Panc1 (cell line): ENCODE results near the gene MAP9. TPM values are rescaled to one million over a fixed set of nuclear protein-coding genes. Genes with fewer than 3 reads are reported as not detected.
"Not testable (repeated sequence)": the region's sequence is repeated elsewhere in the genome, so short reads cannot be mapped to it uniquely, and the experiment has no call there.

Experiments
- ATAC-seq: fragments of 200-7000 bp; cut with Tn5 transposase; 2 replicates; pipeline ENCODE4 v1.9.1; 2020; ENCODE audit warnings: mild to moderate bottlenecking, moderate library complexity
- BruUV-seq: library from RNA; stranded (reverse); fragments of 400-500 nt; replicated peaks from 2 replicates; lab custom pipeline; 2021; lab: Mats Ljungman, UMichigan
- CTCF ChIA-PET: fragments of 300-600 bp; sonication (Branson Sonifier 250); formaldehyde crosslinking; loops from one replicate; lab custom pipeline; 2022; ENCODE audit warnings: antibody characterized with exemption; lab: Charles Lee
- POLR2A ChIA-PET: fragments of 300-600 bp; sonication (Branson Sonifier 250); formaldehyde crosslinking; loops from one replicate; lab custom pipeline; 2022; ENCODE audit warnings: antibody characterized with exemption; lab: Charles Lee
- DNase-seq: peaks from one replicate; pipeline ENCODE4 v3.0.0-alpha.2; 2010; ENCODE audit warnings: low read depth, low spot score
- H3K27ac ChIP-seq: 2 replicates; pipeline ENCODE4 v1.5.1; 2011; ENCODE audit warnings: mild to moderate bottlenecking, low read length, inconsistent platforms
- H3K27me3 ChIP-seq: fragments of 200-500 bp; sonication (Bioruptor generic); 2 replicates; pipeline ENCODE4 v1.6.0; 2014; ENCODE audit warnings: low read length, inconsistent platforms; ENCODE audit not compliant: control insufficient read depth, insufficient read depth
- H3K36me3 ChIP-seq: fragments of 200-500 bp; sonication (Bioruptor generic); 2 replicates; pipeline ENCODE4 v1.5.1; 2014; ENCODE audit warnings: inconsistent platforms, mild to moderate bottlenecking, low read length, moderate library complexity; ENCODE audit not compliant: control insufficient read depth, insufficient read depth
- H3K4me1 ChIP-seq: 2 replicates; pipeline ENCODE4 v1.5.1; 2011; ENCODE audit warnings: inconsistent platforms, mild to moderate bottlenecking, low read length, moderate library complexity; ENCODE audit not compliant: control insufficient read depth, insufficient read depth
- H3K4me3 ChIP-seq, 2 experiments: 2 replicates each; pipeline ENCODE4 v1.5.1; 2011 to 2012; ENCODE audit warnings: low read depth in 2 of 2, low read length in 2 of 2, mild to moderate bottlenecking in 2 of 2, inconsistent platforms in 1 of 2, moderate library complexity in 1 of 2
- H3K9me3 ChIP-seq: fragments of 200-500 bp; sonication (Bioruptor generic); 2 replicates; pipeline ENCODE4 v1.5.1; 2014; ENCODE audit warnings: low read depth, mild to moderate bottlenecking, inconsistent platforms, low read length, moderate library complexity; ENCODE audit not compliant: control insufficient read depth, insufficient read depth
- POLR2AphosphoS5 ChIP-seq: IDR thresholded peaks from 2 replicates; pipeline ENCODE4 v1.6.1; 2012; ENCODE audit warnings: mild to moderate bottlenecking, low read depth, low read length, moderate library complexity
- SIN3A ChIP-seq: IDR thresholded peaks from 2 replicates; pipeline ENCODE4 v1.6.1; 2012; ENCODE audit warnings: low read depth, mild to moderate bottlenecking, low read length, moderate library complexity, borderline replicate concordance; ENCODE audit not compliant: insufficient read depth
- TCF7L2 ChIP-seq: IDR thresholded peaks from 2 replicates; pipeline ENCODE4 v1.6.1; 2011; ENCODE audit warnings: mild to moderate bottlenecking, low read depth, low read length, inconsistent platforms
- in situ Hi-C: cut with HindIII; loops from 2 replicates; pipeline ENCODE4 v1.10.0; 2016; ENCODE audit warnings: low sequenced_read_pairs, low pct_unique_long_range_greater_than_20kb
- intact Hi-C: fragments of 100-400 bp; cut with micrococcal nuclease; formaldehyde crosslinking; loops from one replicate; pipeline ENCODE4 v1.10.0; 2022; ENCODE audit not compliant: unreplicated experiment
- total RNA-seq: library from RNA; stranded (reverse); gene quantifications from one replicate; pipeline ENCODE4 v1.2.1, GENCODE V29; 2021; ENCODE audit not compliant: unreplicated experiment
- TF ChIP-seq, protein P1 (sequence below), 2 experiments: IDR thresholded peaks; 2 replicates each; pipeline ENCODE4 v1.6.1; 2011 to 2012; ENCODE audit warnings: low read depth in 2 of 2, control low read depth in 1 of 2, low read length in 1 of 2, mild to moderate bottlenecking in 1 of 2, moderate library complexity in 1 of 2; ENCODE audit not compliant: insufficient read depth in 1 of 2
- TF ChIP-seq, protein P2 (sequence below): fragments of 450-650 bp; IDR thresholded peaks from 2 replicates; pipeline ENCODE4 v1.5.1; 2017; ENCODE audit warnings: mild to moderate bottlenecking

Gene MAP9
- total RNA-seq, 1 experiment from 2014 or later: 9.8 TPM

DNA sequence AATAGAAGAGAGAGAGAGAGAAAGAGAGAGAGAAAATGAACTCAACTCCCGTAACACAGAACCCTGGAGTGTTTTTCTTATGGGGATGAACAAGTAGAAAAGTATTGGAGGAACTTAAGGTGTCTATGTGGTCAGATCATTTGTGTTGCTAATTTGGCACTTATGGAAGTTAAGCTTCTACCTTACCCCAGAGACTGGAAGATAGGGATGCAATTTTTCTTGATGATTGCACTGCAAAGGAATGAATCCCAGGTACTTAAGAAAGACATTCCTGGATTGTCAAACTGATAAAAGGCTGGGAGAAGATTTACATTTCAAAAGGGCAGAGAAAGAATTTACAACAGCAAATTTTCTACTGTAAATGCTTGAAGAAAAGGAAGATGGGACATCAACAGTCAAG, 57.2 kb downstream of the MAP9 start:
- no peaks in the 10 kb centered on the region for H3K36me3 ChIP-seq
- H3K9me3 ChIP-seq: no peaks in the 10 kb centered on the region
- no peaks in the 10 kb centered on the region for H3K27me3 ChIP-seq
- no peaks in the 10 kb centered on the region for H3K4me1 ChIP-seq
- in situ Hi-C loops: no loop called here
- ChIA-PET POLR2A (no interaction called here), CTCF (no interaction called here)
- no peak for ATAC-seq
- TF ChIP-seq, protein P1, sequence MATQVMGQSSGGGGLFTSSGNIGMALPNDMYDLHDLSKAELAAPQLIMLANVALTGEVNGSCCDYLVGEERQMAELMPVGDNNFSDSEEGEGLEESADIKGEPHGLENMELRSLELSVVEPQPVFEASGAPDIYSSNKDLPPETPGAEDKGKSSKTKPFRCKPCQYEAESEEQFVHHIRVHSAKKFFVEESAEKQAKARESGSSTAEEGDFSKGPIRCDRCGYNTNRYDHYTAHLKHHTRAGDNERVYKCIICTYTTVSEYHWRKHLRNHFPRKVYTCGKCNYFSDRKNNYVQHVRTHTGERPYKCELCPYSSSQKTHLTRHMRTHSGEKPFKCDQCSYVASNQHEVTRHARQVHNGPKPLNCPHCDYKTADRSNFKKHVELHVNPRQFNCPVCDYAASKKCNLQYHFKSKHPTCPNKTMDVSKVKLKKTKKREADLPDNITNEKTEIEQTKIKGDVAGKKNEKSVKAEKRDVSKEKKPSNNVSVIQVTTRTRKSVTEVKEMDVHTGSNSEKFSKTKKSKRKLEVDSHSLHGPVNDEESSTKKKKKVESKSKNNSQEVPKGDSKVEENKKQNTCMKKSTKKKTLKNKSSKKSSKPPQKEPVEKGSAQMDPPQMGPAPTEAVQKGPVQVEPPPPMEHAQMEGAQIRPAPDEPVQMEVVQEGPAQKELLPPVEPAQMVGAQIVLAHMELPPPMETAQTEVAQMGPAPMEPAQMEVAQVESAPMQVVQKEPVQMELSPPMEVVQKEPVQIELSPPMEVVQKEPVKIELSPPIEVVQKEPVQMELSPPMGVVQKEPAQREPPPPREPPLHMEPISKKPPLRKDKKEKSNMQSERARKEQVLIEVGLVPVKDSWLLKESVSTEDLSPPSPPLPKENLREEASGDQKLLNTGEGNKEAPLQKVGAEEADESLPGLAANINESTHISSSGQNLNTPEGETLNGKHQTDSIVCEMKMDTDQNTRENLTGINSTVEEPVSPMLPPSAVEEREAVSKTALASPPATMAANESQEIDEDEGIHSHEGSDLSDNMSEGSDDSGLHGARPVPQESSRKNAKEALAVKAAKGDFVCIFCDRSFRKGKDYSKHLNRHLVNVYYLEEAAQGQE (IDR thresholded peaks at IDR 0.05; ENCODE audit: insufficient read depth in 1 of 2, low read depth in 2 of 2, low read length in 1 of 2): no peak
- no peak overlapping the region for H3K27ac ChIP-seq
- H3K4me3 ChIP-seq: no peak overlapping the region
- no peak for DNase-seq
- BruUV-seq: no TSS peak
- intact Hi-C loops: no loop called here

DNA sequence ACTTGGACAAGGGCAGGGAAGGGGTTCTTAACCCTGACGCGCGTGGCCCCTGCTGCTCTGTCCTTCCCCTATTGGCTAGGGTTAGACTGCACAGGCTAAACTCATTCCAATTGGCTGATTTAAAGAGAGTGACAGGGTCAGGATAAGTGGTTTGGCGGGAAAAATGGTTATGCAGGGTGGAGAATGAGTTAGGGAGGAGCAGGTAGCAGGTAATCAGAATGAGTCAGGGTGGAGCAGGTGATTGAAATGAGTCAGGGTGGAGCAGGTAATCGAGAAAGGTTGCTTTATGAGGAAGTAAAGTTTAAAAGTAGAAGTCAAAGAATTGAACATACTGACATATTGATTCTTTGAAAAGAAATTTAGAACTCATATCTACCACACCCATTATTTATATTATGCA, 64.7 kb downstream of the MAP9 start:
- H3K27ac ChIP-seq, H3K27me3 ChIP-seq, CTCF ChIA-PET, intact Hi-C loops, H3K4me1 ChIP-seq, POLR2A ChIA-PET, H3K9me3 ChIP-seq, DNase-seq, H3K4me3 ChIP-seq, ATAC-seq, H3K36me3 ChIP-seq, BruUV-seq, in situ Hi-C loops: not testable (repeated sequence)

DNA sequence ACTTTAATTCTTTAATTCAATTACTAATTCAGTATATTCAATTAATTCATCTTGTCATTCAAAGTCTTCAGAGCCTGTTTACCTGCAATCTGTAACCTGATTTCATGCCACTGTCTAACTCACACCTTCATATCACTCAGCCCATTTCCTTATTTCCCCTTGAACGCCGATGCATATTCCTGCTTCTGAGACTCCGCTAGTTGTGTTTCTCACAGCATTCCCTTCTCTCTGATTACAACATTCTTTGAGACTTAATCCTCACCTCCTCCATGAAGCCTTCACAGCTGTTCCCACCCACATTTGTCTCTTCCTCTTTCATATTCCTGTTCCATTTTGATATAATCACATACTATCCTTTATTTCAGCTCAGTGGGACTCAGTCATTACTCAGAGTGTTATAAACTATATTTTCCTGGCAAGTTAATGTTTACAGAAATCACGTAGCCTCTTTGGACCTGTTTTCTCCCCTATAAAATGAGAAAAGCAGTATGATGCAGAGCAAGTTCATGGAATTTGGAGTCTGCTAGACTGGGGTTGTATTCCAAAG, 69.0 kb downstream of the MAP9 start:
- BruUV-seq: no TSS peak
- Histone ChIP-seq H3K4me1 (no peaks in the 10 kb centered on the region), H3K27ac (no peak overlapping the region), H3K4me3 (no peak overlapping the region), H3K9me3 (no peaks in the 10 kb centered on the region), H3K27me3 (no peaks in the 10 kb centered on the region), H3K36me3 (no peaks in the 10 kb centered on the region)
- intact Hi-C loops: no loop called here
- DNase-seq (no peak), ATAC-seq (no peak)
- POLR2A ChIA-PET: no interaction called here
- TF ChIP-seq, protein P1 (IDR thresholded peaks at IDR 0.05; ENCODE audit: insufficient read depth in 1 of 2, low read depth in 2 of 2, low read length in 1 of 2): no peak
- TF ChIP-seq POLR2AphosphoS5 (no peak), SIN3A (no peak), TCF7L2 (no peak)
- TF ChIP-seq, protein P2, sequence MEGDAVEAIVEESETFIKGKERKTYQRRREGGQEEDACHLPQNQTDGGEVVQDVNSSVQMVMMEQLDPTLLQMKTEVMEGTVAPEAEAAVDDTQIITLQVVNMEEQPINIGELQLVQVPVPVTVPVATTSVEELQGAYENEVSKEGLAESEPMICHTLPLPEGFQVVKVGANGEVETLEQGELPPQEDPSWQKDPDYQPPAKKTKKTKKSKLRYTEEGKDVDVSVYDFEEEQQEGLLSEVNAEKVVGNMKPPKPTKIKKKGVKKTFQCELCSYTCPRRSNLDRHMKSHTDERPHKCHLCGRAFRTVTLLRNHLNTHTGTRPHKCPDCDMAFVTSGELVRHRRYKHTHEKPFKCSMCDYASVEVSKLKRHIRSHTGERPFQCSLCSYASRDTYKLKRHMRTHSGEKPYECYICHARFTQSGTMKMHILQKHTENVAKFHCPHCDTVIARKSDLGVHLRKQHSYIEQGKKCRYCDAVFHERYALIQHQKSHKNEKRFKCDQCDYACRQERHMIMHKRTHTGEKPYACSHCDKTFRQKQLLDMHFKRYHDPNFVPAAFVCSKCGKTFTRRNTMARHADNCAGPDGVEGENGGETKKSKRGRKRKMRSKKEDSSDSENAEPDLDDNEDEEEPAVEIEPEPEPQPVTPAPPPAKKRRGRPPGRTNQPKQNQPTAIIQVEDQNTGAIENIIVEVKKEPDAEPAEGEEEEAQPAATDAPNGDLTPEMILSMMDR: no peak
- CTCF ChIA-PET: no interaction called here
- in situ Hi-C loops: no loop called here
